Cardiac fibroblast (primary cell): ENCODE data around the gene PTPRD.

Source experiments
- DNase-seq, 2 donors: peaks; one replicate each; pipeline versions ENCODE4 v3.0.0 to v3.0.0-alpha.2; 2010; ENCODE audit warnings: low read depth in 2 of 2
- H3K4me3 ChIP-seq, 2 donors: replicated peaks in 1 of 2; 1 replicate in 1 of 2; 2 replicates in 1 of 2; pipeline ENCODE4 v1.5.1; 2011; ENCODE audit warnings: low read depth in 2 of 2, low read length in 2 of 2, mild to moderate bottlenecking in 2 of 2, moderate library complexity in 1 of 2
- TF ChIP-seq, protein P1 (sequence below): IDR thresholded peaks from one replicate; pipeline ENCODE4 v1.5.1; 2011; ENCODE audit warnings: low read depth, mild to moderate bottlenecking, low read length, inconsistent platforms

The PTPRD gene

DNA sequence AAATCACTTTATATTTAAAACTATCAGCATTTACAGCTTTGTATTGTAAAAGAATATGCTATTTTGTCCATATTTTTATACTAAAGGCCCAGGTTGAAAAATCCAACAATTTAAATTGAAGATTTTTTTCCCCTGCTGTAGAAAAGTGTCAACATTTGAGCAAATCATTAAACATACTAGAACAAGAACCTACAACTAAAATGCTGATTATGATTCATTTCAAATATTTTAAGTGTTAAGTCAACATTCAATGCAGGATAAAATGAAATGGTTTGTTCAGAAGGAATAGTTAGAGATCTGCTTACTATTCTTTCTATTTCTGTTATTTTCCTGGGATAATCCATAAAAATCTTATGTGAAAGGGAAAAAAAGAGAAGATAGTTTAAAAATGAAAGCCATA lies 1946.7 kb downstream of the PTPRD start:
- TF ChIP-seq, protein P1, sequence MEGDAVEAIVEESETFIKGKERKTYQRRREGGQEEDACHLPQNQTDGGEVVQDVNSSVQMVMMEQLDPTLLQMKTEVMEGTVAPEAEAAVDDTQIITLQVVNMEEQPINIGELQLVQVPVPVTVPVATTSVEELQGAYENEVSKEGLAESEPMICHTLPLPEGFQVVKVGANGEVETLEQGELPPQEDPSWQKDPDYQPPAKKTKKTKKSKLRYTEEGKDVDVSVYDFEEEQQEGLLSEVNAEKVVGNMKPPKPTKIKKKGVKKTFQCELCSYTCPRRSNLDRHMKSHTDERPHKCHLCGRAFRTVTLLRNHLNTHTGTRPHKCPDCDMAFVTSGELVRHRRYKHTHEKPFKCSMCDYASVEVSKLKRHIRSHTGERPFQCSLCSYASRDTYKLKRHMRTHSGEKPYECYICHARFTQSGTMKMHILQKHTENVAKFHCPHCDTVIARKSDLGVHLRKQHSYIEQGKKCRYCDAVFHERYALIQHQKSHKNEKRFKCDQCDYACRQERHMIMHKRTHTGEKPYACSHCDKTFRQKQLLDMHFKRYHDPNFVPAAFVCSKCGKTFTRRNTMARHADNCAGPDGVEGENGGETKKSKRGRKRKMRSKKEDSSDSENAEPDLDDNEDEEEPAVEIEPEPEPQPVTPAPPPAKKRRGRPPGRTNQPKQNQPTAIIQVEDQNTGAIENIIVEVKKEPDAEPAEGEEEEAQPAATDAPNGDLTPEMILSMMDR = no peak
- no peak for DNase-seq

DNA sequence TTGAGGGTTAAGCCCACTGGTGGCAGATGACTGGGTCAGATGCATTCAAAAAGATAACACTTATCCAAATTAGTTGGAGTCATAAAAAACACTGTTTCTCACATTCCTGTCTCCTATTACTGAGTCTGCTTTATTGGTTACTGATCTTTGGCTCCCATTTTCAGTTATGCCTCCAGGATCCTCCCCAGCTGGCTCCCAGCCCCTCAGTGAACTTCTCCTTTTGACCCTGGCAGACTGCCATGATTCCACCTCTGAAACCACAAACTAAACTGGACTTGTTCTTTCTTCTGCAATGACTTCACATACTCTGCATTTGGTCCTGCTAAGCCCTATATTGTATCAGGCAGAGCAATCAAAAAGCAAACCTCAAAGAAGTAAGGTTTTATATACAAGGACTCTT lies 1952.4 kb downstream of the PTPRD start:
- TF ChIP-seq, protein P1 = no peak
- DNase-seq = peak; percentile 7 to 25

More for the DNA sequence above, 1946.7 kb downstream of the PTPRD start:
- no peak overlapping the region for H3K4me3 ChIP-seq

DNA sequence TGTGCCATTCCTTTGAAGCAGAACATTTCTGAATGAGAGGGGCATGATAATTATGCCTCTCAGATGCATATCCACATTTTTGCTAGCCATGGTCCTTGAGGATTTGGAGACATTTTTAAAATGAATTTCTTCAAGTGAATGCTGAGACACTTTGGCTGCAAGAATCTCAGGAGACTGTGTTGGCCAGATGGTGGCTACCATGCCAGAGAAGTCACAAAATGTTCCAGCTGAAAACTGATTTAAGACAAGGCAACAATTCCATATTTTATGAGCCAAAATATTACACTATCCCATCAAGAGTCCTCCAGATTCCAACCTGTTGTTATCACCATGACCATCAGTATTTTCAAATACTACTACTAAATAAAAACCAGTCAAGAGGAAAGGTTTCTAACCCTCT lies 1953.7 kb downstream of the PTPRD start:
- TF ChIP-seq, protein P1 = no peak
- no peak overlapping the region for H3K4me3 ChIP-seq
- no peak for DNase-seq

More for the DNA sequence above, 1952.4 kb downstream of the PTPRD start:
- H3K4me3 ChIP-seq = no peak overlapping the region

DNA sequence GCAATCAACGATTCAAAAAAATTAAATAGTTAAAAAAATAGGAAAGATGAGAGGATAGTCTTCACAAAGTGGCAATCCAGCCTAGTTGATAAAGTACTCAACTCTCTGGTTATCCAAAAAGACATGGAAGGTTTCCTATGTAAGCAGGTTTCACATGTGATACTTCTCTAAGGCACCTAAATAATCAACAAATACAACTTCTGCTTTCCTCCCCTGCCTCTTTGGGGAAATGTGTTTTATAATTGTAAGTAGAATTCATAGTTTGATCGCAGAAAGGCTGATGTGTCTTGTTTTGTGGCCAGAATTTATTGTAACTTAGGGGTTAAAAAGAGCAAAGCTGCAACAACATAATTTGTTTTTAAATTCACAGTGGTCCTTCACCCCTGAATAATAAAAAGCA lies 1957.7 kb downstream of the PTPRD start:
- no peak for DNase-seq
- TF ChIP-seq, protein P1 = no peak
- H3K4me3 ChIP-seq = no peak overlapping the region

GRCh38 chr9:8653855-8654254 lies 1958.9 kb downstream of the PTPRD start:
- TF ChIP-seq, protein P1 = no peak
- DNase-seq = peak in 1 of 2 donors; percentile 1

DNA sequence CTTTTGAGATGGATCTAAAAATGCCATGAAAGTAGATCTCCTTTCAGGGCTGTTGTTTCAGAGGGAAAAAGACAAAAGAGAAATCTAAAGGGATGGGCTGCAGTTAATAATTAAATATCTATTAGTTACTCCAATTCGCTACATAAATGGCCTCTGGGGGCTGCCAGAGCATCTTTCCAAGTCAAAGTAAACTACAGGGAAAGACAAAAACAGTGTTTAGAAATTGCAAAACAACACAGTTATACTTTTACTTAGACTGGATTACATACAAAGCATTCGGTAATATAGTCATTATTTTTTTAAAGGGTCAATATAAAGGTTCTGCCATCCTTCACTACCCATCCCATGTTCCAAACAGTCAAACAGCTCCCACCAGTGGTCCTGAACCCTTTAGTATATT lies 1959.7 kb downstream of the PTPRD start:
- H3K4me3 ChIP-seq = no peak overlapping the region
- TF ChIP-seq, protein P1 = no peak
- DNase-seq = no peak

More at GRCh38 chr9:8653855-8654254, 1958.9 kb downstream of the PTPRD start:
- H3K4me3 ChIP-seq = no peak overlapping the region

DNA sequence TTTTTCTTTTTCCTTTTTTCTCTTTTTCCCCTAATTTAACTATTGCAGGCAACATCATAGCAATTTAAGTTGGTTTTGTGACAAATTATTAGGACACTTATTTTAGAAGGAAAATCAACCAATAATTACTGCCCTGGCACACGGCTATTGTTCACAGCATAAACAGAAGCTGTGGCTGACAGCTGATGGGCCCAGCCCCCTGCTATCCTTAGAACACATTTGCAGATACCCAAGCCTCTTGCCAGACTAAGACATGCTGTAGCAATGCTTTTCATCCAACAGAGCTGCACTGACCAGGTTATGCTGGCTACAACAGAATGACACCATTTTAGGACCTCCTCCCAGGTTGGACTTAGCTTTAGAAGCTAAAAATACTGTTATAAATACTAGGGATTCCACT lies 1960.5 kb downstream of the PTPRD start:
- TF ChIP-seq, protein P1 = no peak
- no peak for DNase-seq
- no peak overlapping the region for H3K4me3 ChIP-seq
